NCI-H187 (cell line): ENCODE measurements around the gene NUDC.

Experiments used
- DNase-seq, 2 experiments: peaks; one replicate each; lab custom pipeline; 2025; lab: John Stamatoyannopoulos, UW

NUDC gene

DNA sequence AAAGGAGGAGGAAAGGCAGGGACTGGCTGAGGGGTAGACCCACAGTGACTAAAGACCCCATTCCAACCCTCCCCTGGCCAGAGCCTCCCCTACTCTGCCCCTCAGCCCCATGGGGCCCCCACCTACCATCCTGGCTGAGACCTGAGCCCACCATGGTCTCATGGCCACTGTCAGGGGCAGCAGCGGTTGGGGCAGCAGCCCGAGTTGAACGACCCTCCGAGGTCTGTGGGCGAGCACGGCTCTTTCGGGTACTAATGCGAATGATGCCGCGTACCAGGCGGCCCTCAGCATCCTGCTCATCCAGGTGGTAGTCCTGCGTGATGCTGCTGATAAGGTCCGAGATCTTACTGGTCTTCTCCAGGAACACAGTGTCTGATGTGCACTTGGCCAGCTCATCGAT lies 29.7 kb downstream of the NUDC start:
- DNase-seq: no peak

DNA sequence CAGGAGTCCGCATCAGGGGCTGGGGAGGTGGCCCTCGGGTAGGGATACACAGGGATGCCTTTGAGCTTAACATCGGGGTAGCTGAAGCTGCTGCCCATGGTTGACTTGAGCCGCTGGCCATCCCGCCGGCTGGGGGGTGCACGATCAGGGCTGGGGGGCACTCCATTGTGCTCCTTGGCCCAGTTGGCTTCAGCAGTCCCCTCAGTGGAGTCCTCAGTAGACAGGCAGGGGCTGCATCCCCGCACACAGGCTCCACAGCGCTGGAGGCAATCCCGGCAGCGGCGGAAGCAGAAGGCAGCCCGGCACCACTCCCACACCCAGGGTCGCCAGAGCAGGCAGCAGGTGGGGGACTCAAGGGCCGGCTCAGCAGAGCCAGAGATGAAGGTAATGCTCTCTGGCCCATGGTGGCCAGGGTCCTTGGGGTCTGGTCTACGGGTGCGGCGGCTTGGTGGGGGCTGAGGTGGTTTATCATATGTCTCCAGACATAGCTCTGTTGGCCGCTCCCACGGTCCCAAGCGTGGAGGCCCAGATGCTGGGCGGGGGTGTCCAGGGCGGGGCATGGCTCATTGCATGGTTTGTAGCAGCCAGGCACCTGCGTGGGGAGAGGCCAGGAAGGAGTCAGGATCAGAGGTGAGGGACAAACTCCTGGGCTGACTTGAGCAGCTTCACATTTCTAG lies 30.4 kb downstream of the NUDC start:
- no peak for DNase-seq

DNA sequence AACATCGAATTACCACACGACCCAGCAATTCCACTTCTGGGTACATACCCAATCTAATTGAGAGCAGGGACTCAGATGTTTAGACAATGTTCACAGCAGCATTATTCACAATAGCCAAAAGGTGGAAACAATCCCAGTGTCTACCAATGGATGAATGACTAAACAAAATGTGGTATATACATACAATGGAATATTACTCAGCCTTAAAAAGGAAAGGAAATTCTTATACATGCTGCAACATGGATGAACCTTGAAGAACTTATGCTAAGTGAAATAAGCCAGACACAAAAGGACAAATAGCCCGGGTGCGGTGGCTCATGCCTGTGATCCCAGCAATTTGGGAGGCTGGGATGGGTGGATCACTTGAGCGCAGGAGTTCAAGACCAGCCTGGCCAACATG lies 31.8 kb downstream of the NUDC start:
- no peak for DNase-seq

DNA sequence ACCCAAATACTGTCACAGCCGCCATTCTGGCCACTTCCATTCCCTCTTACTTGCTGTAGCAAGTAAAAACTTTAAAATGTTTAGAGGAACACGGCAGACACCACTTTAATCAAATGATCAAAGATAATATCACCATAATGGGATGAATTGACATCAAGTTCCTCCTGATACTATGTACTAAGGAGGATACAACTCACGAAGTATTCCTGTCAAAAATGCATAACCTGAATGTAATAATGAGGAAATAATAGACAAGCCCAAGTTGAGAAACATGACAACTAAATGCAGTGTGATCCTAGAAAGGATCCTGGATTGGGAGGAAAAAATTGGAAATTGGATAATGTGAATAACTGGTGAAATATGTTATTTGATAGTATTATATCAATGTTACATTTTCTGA lies 34.8 kb downstream of the NUDC start:
- no peak for DNase-seq

DNA sequence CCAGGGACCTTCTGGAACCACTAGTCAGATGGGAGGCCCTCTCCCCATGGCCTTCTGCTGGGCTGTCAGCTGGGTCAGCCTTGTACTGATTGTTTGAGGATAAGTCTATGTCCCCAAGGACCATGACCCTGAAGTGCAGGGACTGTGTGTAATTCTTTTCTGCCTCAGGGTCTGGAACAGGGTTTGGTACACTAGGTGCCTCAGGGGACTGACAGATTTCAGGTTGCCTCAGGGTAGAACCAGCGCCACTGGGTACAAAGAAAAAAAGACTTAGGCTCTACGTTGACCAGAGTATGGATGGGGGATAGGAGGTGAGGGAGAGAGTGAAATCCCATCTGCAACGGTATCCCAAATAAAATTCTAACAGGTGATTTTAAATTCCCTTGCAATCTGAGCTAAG lies 35.8 kb downstream of the NUDC start:
- no peak for DNase-seq

DNA sequence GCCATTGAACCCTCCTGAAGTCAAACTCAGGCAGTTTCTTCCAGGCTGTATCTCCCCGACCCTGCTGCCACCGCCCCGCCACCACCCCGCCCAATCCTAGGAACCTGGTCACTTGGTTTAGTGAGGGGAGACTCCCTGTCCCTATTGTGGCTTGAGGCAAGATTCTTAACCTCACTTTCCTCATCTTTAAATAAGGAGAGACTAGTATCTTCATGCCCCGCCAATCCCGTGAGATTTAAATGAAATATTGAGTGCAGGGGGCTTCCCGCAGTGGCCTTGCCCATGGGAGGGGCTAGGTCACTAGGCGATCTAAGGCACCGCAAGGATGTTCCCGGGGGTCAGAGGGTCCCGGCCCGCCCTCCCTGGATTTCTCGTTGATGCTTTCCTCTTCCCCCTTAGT lies 37.7 kb downstream of the NUDC start:
- DNase-seq: no peak

DNA sequence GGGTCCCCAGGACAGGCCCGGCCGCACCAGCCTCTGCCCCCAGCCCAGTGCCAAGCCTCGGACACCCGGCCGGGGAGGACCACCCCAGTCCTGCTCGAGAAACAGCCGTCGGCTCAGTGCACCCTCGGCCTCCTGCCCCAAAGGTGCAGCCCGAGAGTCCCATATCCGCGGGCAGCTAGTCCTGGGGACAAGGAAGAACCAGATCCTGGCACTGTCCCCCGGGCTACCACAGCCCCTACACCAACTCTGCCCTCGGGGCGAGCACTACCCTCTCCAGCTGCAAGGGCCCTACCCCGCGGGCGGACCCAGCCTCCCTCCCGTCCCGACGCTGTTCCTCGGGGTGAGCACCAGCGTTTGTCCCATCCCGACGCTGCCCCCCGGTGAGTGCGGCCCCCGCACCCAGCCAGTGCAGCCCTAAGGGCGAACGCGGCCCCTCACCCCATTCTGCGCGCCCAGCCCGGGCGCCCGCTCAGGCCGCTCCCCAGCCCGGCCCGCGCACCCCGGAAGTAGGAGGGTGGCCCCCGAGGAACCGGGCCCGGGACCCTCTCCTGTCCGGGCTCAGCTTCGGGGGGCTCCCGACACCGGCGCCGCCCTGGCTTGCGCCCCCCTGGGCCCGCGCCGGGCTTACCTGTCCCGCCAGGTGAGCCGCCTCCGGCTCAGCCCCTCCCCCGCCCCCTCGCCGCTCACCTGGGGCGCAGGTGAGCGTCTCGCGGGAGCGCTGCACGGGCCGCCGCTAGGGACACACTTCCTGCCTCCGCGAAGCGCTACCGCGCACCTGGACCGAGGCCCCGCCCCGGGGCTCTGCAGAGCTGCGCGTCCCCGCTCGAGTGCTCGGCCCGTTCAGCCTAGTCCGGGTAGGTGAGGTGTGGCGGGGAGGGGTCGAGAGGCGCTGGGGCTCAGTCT lies 38.4 kb downstream of the NUDC start, which contains the start of gene KDF1:
Gene KDF1 (minus strand): TSS at position 747 of the 903 bp plus-strand sequence. CDS start 8,088 bp downstream, outside the sequence.
- DNase-seq: peak; percentile 53 to 79

DNA sequence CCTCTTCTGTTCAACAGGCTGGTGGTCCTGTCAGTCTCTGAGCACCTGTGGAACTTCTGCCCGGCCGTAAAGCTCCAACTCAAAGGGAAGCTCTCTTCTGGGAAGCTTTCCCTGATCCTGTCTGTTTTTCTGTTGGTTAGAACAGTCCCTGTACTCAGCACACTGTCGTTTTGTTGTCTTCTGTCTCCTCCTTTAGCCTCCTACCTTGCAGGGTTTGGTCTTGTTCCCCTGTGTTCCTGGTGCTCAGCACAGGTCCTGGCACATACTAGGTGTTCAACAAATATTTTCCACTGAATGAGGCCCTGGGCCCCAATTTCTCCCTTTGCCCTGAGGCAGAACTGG lies 39.1 kb downstream of the NUDC start:
- no peak for DNase-seq

DNA sequence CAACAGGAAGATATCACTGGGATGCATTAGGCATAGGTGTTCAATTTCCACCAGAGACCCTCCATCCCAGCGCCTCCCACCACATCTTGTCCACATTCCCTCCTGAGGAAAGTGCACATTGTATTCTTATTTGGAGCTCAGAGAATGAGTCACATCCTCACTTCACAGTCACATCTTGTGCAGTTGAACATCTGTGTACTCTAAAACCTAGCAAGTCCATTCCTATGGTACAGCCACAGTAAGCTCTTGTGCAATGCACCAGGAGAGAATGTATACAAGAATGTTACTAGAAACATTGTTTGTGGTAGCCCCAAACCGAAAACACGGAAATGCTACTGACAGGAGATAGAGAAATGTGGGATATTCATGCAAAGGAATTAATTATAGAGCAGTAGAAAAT lies 40.3 kb downstream of the NUDC start:
- no peak for DNase-seq

DNA sequence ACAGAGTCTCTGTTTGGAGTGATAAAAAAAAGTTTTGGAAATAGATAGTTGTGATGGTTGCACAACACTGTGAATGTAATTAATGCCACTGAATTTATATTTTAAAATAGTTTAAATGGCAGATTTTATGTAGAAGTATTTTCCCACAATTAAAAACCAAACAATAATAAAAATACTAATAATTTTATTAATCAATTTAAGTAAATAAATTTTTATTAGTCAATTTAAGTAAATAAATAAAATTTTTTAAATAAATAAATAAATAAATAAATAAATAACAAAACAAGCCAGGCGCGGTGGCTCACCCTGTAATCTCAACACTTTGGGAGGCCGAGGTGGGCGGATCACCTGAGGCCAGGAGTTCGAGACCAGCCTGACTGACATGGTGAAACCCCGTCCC lies 43.7 kb downstream of the NUDC start:
- no peak for DNase-seq

DNA sequence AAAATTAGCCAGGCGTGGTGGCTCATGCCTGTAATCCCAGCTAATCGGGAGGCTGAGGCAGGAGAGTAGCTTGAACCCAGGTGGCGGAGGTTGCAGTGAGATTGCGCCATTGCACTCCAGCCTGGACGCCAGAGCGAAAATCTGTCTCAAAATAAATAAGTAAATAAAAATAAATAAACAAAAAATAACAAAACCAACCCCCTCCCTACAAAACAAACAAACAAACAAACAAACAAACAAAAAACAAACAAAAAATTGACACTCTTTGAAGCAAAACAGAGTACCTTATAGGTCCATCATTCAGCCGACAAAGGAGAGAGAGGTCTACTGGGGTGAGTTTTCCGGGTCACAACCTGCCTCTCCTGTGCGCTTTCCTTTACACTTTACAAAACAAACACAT lies 44.1 kb downstream of the NUDC start:
- no peak for DNase-seq

DNA sequence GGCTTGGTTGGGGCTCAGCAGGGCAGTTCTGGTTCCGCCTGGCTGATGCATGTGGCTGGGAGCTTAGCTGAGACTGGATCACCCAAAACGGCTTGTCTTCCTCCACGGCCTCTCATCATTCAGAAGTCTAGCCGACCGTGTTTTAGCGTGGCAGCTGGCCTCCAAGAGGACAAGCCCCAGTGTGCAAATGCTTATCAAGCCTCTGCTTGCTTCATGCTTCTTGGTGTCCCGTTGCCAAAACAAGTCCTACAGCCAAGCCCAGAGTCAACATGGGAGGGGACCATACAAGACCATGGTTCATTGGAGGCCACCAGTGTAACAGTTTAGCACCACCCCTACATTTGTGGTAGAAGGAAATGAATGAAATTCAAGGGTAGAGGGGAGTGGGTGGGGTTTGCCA lies 49.3 kb downstream of the NUDC start:
- DNase-seq: no peak

DNA sequence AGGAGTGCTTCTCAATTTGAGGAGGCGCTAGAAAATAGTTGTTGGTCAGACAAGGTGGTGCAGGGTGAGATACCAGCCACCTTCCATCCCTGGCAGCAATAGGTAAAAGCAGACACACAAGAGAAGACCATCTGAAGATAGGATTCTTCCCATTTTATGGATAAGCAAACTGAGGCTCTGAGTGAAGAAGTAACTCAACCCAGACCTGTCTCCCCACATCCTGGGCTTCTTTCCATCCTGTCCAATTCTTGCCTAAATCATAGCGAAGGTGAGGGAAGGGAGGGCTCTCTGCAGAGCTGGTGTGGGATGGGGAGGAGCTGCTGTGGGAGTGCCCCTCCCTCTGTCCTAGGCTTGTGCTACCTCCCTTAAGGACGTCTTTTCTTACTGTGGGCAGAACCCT lies 50.0 kb downstream of the NUDC start:
- DNase-seq: no peak

DNA sequence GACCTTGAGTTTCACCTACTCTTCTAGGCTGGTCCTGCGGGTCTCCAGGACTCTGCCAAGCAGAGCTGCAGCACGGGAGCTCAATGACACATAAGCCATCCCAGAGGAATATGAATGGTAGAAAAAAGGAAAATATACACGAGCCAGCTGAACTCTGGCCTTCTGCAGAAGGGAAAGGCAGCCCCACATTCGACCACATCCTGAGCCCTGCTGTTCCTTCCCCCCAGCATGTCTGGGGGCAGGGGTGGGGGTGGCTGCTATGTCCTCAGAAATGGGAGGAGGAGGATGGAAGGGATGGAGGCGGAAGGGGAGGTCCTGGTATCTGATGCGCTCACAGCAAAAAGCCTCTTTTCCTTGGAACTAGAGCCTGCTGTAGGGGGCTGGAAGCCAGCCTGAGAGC lies 50.8 kb downstream of the NUDC start:
- DNase-seq: no peak

DNA sequence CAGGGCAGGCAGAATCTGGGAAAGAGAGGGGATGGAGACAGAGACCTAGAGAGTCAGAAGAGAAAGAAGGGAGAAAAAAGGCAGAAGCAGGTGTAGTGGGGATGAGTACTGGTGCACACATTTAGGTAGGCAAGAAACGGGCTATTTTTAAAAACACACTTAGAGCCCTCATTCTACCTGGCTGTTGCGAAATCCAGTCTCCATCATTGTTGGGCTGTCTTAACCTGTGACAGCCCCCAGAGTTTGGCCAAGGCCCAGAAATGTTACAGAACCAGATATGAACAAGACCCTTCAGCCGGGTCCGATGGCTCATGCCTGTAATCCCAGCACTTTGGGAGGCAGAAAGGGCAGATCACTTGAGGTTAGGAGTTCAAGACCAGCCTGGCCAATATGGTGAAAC lies 51.3 kb downstream of the NUDC start:
- DNase-seq: no peak

DNA sequence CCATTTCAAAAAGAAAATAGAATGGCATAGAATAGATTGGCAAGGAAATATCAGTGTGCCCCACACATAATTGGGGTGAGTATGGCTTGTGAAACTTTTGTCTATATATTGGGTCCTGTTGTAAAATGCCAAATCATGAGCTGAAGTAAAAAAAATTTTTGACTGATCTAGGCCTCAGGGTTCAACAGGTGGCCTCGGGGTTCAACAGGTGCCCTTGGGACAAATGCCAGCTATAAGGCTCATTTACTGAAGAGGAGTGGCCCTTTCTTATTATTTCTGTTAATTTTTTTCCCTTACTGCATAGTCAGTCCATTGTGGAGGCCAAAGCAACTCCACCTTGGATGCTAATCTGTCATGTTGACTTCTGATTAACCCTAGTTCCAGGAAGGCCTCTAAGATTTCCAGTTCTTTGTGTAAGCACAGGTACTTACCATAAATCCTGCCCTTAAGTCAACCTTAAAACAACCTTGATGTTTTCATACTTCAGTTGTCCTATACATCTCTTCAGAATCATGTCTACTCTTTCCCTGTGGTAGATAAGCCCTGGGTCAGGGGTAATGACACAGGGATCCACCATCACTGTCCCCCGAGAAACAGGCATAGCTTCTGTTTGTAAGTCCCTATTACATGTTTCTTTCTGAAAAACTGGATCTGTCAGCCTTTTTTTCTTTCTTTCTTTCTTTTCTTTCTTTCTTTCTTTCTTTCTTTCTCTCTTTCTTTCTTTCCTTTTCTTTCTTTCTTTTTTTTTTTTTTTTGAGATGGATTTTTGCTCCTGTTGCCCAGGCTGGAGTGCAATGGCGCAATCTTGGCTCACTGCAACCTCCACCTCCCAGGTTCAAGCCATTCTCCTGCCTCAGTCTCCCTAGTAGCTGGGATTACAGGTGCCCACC lies 55.3 kb downstream of the NUDC start:
- DNase-seq: no peak

DNA sequence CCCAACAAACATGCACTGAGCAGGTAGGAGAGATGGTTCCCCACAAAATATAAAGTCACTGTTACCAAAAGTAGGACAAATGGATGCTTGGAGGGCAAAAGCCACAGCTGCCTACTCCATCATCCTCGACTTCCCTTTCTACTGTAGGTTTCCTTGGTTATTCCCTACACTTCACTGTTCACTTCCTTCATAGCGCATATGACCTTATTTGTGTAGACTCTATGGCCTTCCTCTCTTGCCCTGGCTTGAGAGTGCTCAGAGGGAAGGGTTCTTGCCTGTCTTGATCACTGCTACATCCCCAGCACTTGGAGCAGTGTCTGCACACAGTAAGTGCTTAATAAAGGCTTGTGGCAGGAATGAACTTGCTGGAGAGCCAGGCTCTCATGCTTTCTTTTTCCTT lies 57.4 kb downstream of the NUDC start:
- DNase-seq: no peak

DNA sequence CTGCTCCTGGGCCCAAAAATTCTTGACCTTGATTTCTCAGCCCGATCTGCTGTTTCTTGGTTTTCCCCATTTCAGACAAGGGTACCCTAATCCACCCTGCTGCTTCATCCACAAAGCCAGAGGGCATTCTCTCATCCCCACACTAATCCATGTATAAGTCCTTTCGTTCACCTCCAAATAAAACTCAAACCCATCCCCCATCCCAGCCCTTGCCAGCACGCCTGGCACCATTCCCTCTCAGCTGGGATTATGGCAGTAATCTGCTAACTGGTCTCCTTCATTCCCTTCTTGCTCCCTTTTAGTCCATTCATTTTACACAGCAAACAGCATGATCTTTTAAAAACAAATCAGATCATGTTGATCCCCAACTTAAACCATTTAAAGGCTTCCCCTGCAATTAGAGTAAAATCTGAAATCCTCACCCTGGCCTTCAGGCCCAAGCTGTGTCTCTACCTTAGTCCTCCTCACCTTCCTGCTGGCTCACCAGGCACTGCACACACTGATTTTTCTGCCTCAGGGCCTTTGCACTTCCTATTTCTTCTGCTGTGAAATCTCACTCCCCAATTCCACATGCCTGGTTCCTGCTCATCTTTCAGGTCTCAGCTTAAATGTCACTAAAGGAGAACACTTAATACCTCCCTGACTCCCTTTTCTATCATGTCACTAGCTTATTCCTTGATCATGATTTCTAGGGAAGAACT lies 59.8 kb downstream of the NUDC start:
- DNase-seq: no peak

DNA sequence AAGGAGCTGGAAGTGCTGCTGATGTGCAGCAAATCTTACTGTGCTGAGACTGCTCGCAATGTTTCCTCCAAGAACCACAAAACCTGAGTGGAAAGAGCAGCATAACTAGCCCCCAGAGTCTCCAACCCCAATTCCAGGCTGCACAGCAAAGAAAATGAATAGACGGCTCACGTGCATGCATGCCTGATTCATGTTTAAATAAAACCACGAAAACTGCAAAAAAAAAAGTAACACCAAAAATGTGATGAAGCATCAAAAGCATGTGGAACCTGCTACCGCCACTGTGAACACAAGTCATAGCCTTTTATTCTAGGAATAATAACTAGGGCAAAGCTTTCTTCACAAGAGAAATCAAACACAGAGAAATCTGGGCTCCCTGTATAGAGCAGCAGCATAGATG lies 62.3 kb downstream of the NUDC start:
- DNase-seq: no peak

DNA sequence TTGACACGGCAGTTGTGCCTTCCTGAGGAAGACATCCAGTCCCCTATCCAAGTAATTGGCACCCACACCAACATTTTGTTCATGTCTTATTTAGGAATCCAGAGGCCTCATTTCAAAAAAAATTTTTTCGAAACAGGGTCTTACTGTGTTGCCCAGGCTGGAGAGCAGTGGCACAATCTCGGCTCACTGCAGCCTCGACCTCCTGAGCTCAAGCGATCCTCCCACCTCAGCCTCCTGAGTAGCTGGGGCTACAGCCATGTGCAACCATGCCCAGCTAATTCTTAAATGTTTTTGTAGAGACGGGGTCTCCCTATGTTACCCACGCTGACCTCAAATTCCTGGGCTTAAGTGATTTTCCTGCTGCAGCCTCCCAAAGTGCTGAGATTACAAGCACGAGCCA lies 62.7 kb downstream of the NUDC start:
- DNase-seq: no peak

DNA sequence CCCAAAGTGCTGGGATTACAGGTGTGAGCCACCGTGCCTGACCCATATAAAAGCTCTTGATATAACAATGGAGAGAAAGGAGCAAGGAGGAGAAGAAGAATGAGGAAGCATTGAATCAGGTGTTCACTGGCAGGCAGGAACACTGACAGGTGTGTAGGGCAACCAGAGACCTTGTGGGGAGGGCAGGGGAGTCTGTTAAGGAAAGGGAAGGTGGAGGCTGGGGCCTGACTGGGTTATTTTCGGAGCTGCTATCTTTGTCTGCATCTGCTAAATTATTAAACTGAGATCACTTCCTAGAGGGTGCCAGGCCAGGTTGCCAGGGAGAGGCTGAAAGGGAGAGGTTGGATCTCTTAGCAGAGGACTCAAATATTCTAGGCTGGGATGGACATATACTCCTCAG lies 65.1 kb downstream of the NUDC start:
- DNase-seq: no peak
